HCT116 (cell line): ENCODE data around the gene SLAIN1.

Source experiments
- CBX3 ChIP-seq: IDR thresholded peaks from 2 replicates; pipeline ENCODE4 v1.6.1; 2012; ENCODE audit warnings: low read depth
- CEBPB ChIP-seq: IDR thresholded peaks from 2 replicates; pipeline ENCODE4 v1.6.1; 2012; ENCODE audit warnings: low read depth
- CTCF ChIP-seq, 3 experiments: fragments of 200-600 bp in 1 of 3; sonication (generic) in 1 of 3; IDR thresholded peaks in 2 of 3; conservative IDR thresholded peaks in 1 of 3; 2 replicates each; pipeline ENCODE4 v1.5.1; 2012 to 2017; ENCODE audit warnings: low read depth in 2 of 3, low read length in 2 of 3, antibody characterized with exemption in 1 of 3, borderline replicate concordance in 1 of 3, control low read depth in 1 of 3, mild to moderate bottlenecking in 1 of 3, mixed read lengths in 1 of 3, mixed run types in 1 of 3, moderate library complexity in 1 of 3; ENCODE audit not compliant: insufficient read depth in 1 of 3
- EZH2 ChIP-seq: fragments of 200-600 bp; sonication (generic); IDR thresholded peaks from 2 replicates; pipeline ENCODE4 v1.6.1; 2017; ENCODE audit warnings: antibody characterized with exemption, mixed run types
- EZH2phosphoT487 ChIP-seq: fragments of 200-600 bp; IDR thresholded peaks from 2 replicates; pipeline ENCODE4 v1.6.1; 2018; ENCODE audit warnings: antibody characterized with exemption, borderline replicate concordance
- FOSL1 ChIP-seq: IDR thresholded peaks from 2 replicates; pipeline ENCODE4 v1.6.1; 2012; ENCODE audit warnings: low read depth
- POLR2A ChIP-seq: IDR thresholded peaks from 2 replicates; pipeline ENCODE4 v1.7.0; 2011; ENCODE audit warnings: borderline replicate concordance; ENCODE audit not compliant: insufficient read depth, insufficient read length; ENCODE audit errors: extremely low read depth
- POLR2AphosphoS5 ChIP-seq: IDR thresholded peaks from 2 replicates; pipeline ENCODE4 v1.6.1; 2011; ENCODE audit warnings: mild to moderate bottlenecking, low read depth, low read length, moderate library complexity
- RAD21 ChIP-seq: IDR thresholded peaks from 2 replicates; pipeline ENCODE4 v1.6.1; 2012; ENCODE audit warnings: low read depth, mild to moderate bottlenecking
- SP1 ChIP-seq: IDR thresholded peaks from 2 replicates; pipeline ENCODE4 v1.6.1; 2012; ENCODE audit warnings: low read depth
- YY1 ChIP-seq: IDR thresholded peaks from 2 replicates; pipeline ENCODE4 v1.6.1; 2011; ENCODE audit warnings: low read length, low read depth, moderate library complexity, mild to moderate bottlenecking; ENCODE audit not compliant: insufficient replicate concordance; ENCODE audit errors: extremely low read depth
- ZNF274 ChIP-seq: fragments of 200-500 bp; sonication (Bioruptor generic); IDR thresholded peaks from 2 replicates; pipeline ENCODE4 v1.6.1; 2014; ENCODE audit warnings: mild to moderate bottlenecking, low read depth, low read length, inconsistent platforms
- TF ChIP-seq, protein P1 (sequence below): IDR thresholded peaks from 2 replicates; pipeline ENCODE4 v1.6.1; 2012
- TF ChIP-seq, protein P2 (sequence below): IDR thresholded peaks from 2 replicates; pipeline ENCODE4 v1.6.1; 2012; ENCODE audit warnings: low read depth

- TF ChIP-seq POLR2A: no peak
- no peak for TF ChIP-seq CBX3
- TF ChIP-seq POLR2AphosphoS5: no peak
- TF ChIP-seq CTCF (IDR thresholded peaks at IDR 0.05 in 2 of 3, conservative IDR thresholded peaks at IDR 0.05 in 1 of 3; ENCODE audit: borderline replicate concordance in 1 of 3, insufficient read depth in 1 of 3, low read depth in 2 of 3, low read length in 2 of 3): no peak
- no peak for TF ChIP-seq RAD21
- no peak for TF ChIP-seq CEBPB
- TF ChIP-seq, protein P1, sequence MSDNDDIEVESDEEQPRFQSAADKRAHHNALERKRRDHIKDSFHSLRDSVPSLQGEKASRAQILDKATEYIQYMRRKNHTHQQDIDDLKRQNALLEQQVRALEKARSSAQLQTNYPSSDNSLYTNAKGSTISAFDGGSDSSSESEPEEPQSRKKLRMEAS: no peak
- TF ChIP-seq EZH2: no peak
- TF ChIP-seq, protein P2, sequence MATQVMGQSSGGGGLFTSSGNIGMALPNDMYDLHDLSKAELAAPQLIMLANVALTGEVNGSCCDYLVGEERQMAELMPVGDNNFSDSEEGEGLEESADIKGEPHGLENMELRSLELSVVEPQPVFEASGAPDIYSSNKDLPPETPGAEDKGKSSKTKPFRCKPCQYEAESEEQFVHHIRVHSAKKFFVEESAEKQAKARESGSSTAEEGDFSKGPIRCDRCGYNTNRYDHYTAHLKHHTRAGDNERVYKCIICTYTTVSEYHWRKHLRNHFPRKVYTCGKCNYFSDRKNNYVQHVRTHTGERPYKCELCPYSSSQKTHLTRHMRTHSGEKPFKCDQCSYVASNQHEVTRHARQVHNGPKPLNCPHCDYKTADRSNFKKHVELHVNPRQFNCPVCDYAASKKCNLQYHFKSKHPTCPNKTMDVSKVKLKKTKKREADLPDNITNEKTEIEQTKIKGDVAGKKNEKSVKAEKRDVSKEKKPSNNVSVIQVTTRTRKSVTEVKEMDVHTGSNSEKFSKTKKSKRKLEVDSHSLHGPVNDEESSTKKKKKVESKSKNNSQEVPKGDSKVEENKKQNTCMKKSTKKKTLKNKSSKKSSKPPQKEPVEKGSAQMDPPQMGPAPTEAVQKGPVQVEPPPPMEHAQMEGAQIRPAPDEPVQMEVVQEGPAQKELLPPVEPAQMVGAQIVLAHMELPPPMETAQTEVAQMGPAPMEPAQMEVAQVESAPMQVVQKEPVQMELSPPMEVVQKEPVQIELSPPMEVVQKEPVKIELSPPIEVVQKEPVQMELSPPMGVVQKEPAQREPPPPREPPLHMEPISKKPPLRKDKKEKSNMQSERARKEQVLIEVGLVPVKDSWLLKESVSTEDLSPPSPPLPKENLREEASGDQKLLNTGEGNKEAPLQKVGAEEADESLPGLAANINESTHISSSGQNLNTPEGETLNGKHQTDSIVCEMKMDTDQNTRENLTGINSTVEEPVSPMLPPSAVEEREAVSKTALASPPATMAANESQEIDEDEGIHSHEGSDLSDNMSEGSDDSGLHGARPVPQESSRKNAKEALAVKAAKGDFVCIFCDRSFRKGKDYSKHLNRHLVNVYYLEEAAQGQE: no peak
- no peak for TF ChIP-seq FOSL1
- no peak for TF ChIP-seq ZNF274
- no peak for TF ChIP-seq YY1
- TF ChIP-seq SP1: no peak
- TF ChIP-seq EZH2phosphoT487: no peak
Measured at GRCh38 chr13:77696006-77696878, 1.2 kb upstream of the SLAIN1 start.
